GM19438 (cell line): ENCODE data around the gene KLHL11.

Experiments
- ATAC-seq: cut with Tn5 transposase; IDR thresholded peaks from one replicate; pipeline ENCODE4 v1.9.1; 2021; ENCODE audit warnings: low read depth; ENCODE audit not compliant: unreplicated experiment

KLHL11 gene

GRCh38 chr17:41864836-41865595, at the start of gene KLHL11:
Gene KLHL11 (minus strand): TSS chr17:41865423. CDS start chr17:41865370, 53 bp downstream.
- ATAC-seq: peak; percentile 87

GRCh38 chr17:41915020-41915419, 49.8 kb upstream of the KLHL11 start:
- no peak for ATAC-seq

- ATAC-seq: no peak
These were observed 49.1 kb upstream of the KLHL11 start for GRCh38 chr17:41914358-41914766.

GRCh38 chr17:41913798-41914197, 48.6 kb upstream of the KLHL11 start:
- ATAC-seq: no peak

- no peak for ATAC-seq
These were observed 47.7 kb upstream of the KLHL11 start for GRCh38 chr17:41912925-41913324.

GRCh38 chr17:41910701-41911391, 45.6 kb upstream of the KLHL11 start:
- ATAC-seq: no peak

GRCh38 chr17:41909088-41909487, 43.9 kb upstream of the KLHL11 start:
- ATAC-seq: no peak

GRCh38 chr17:41907633-41908539, 42.7 kb upstream of the KLHL11 start:
- no peak for ATAC-seq

GRCh38 chr17:41907185-41907556, 41.9 kb upstream of the KLHL11 start:
- no peak for ATAC-seq

GRCh38 chr17:41906465-41907184, 41.4 kb upstream of the KLHL11 start:
- ATAC-seq: no peak

- ATAC-seq: no peak
These were observed 39.9 kb upstream of the KLHL11 start for GRCh38 chr17:41905172-41905571.

GRCh38 chr17:41904242-41904841, 39.1 kb upstream of the KLHL11 start:
- ATAC-seq: no peak

- ATAC-seq: no peak
These were observed 36.4 kb upstream of the KLHL11 start for GRCh38 chr17:41901646-41902045.

GRCh38 chr17:41896726-41897125, 31.5 kb upstream of the KLHL11 start:
- ATAC-seq: no peak

GRCh38 chr17:41895617-41896016, 30.4 kb upstream of the KLHL11 start:
- ATAC-seq: no peak

- no peak for ATAC-seq
These were observed 29.6 kb upstream of the KLHL11 start for GRCh38 chr17:41894791-41895331.

- no peak for ATAC-seq
These were observed 28.2 kb upstream of the KLHL11 start for GRCh38 chr17:41893384-41893783.

GRCh38 chr17:41892021-41892376, 26.8 kb upstream of the KLHL11 start:
- ATAC-seq: no peak

GRCh38 chr17:41891135-41892020, 26.2 kb upstream of the KLHL11 start:
- ATAC-seq: no peak
